ENCODE measurements around the gene UBLCP1.
"Not testable (repeated sequence)": the region's sequence is repeated elsewhere in the genome, so short reads cannot be mapped to it uniquely, and the experiment has no call there.

The UBLCP1 gene

DNA sequence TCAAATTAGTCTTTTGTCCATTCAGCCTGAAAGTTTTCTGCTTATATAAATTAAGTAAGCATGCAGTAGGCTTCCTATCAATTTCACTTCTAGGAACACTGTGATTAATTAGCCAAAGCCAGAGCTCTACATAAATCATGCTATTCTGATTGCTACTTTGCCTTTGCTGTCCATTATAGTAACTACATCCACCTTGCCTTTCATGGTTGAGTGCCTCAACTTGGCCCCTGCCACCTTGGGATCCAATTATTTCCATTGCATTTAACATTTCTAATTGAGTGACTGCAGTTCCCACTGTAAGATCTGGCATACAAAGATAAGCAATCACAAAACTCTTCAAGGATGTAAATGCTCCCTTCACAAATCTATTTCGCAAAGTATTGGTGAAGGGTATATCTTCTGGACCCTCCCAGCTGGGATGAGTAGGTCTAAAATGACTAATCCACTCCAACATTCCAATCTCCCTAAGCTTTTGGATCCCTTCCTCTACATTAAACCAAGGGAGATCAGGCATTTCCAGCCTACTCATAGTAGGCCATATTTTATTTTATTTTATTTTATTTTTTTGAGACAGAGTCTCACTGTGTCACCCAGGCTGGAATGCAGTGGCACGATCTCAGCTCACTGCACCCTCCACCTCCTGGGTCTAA, 27.1 kb upstream of the UBLCP1 start:
- not testable (repeated sequence) for H3K4me1 Mint-ChIP-seq; H3K27me3 Mint-ChIP-seq; H3K36me3 Mint-ChIP-seq; DNase-seq (ENCODE audit: low spot score in 2 of 2); H3K4me3 Mint-ChIP-seq; ATAC-seq (ENCODE audit: low read depth); H3K9me3 Mint-ChIP-seq; H3K27ac Mint-ChIP-seq

DNA sequence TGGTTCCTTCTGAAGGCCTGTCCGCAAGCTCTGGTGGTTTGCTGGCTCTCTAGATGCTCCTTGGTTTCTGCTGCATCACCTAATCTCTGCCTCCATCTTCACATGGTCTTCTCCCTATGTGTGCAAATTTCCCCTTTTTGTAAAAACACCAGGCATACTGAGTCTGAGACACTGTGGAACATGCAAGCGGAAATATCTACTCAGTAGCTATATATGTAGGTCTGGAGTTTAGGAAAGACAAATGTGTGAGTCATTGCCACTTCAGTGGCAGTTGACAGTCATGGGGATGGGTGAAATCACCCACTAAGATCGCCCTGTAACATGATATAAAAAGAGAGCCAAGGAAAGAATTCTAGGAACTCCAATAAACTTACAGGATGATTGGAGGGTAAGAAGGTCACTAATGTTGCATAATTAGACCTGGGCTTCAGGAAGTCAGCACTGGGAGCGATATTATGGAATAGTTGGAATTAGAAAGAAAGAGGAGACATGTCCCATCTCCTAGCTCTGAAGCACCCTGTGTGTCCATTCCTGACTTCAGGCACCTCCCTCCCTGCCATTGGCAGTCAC, 22.7 kb upstream of the UBLCP1 start:
- no peak overlapping the region for H3K4me3 Mint-ChIP-seq
- DNase-seq (ENCODE audit: low spot score in 2 of 2) = no peak
- no peak overlapping the region for H3K27ac Mint-ChIP-seq
- peaks cover 8% of the 10 kb centered on the region for H3K4me1 Mint-ChIP-seq
- H3K27me3 Mint-ChIP-seq = no peaks in the 10 kb centered on the region
- H3K36me3 Mint-ChIP-seq = no peaks in the 10 kb centered on the region
- H3K9me3 Mint-ChIP-seq = no peaks in the 10 kb centered on the region
- no peak for ATAC-seq (ENCODE audit: low read depth)

DNA sequence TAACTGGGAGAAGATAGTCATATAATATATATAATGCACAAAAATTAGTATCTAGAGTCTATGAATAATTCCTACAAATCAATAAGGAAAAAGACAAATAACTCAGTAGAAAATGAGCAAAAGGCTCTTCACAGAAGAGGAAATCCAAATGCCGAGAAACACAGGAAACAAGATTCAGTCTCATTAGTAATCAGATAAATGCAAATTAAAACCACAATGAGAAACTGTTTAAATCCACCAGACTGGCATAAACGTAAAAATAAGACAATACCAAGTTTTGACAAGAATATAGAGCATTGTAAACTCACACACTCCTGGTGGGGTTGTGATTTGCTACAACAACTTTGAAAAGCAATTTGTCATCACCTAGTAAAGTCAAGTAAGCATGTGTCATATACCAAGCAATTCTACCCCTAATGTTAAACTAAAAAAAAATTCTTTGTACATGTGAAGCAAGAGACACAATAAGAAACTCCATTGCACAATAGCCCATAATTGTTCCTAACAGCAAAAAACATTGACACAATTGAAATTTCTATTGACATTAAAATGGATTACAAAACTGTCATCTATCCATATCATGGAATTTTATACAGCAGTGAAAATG, 21.0 kb upstream of the UBLCP1 start:
- DNase-seq (ENCODE audit: low spot score in 2 of 2) (no peak), ATAC-seq (ENCODE audit: low read depth) (peak; percentile 49)
- H3K36me3 Mint-ChIP-seq = no peaks in the 10 kb centered on the region
- H3K4me1 Mint-ChIP-seq = peaks cover 8% of the 10 kb centered on the region
- H3K9me3 Mint-ChIP-seq = no peaks in the 10 kb centered on the region
- H3K27ac Mint-ChIP-seq = no peak overlapping the region
- peaks cover 4% of the 10 kb centered on the region for H3K27me3 Mint-ChIP-seq
- H3K4me3 Mint-ChIP-seq = no peak overlapping the region

DNA sequence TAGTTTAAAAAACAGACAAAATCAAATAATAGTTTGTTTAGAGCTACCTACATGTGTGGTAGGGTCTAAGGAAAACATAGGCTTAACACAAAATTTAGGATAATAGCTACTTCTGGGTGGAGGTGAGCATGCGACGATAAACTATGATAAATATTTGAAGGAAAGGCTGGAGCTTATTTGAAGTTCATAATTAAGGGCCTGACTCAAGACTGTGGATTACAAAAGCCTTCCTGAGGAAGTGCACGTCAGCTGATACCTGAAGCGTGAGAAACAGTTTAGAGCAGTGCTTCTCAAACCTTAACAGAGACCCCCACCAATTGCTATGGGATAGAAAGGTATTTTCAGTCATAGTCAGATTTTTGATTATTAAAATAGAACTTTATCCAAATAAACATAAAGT, 20.4 kb upstream of the UBLCP1 start:
- ATAC-seq (ENCODE audit: low read depth) (peak; percentile 41), DNase-seq (ENCODE audit: low spot score in 2 of 2) (no peak)
- H3K4me1 Mint-ChIP-seq = peaks cover 8% of the 10 kb centered on the region
- no peaks in the 10 kb centered on the region for H3K9me3 Mint-ChIP-seq
- no peaks in the 10 kb centered on the region for H3K36me3 Mint-ChIP-seq
- no peak overlapping the region for H3K4me3 Mint-ChIP-seq
- peaks cover 4% of the 10 kb centered on the region for H3K27me3 Mint-ChIP-seq
- no peak overlapping the region for H3K27ac Mint-ChIP-seq

DNA sequence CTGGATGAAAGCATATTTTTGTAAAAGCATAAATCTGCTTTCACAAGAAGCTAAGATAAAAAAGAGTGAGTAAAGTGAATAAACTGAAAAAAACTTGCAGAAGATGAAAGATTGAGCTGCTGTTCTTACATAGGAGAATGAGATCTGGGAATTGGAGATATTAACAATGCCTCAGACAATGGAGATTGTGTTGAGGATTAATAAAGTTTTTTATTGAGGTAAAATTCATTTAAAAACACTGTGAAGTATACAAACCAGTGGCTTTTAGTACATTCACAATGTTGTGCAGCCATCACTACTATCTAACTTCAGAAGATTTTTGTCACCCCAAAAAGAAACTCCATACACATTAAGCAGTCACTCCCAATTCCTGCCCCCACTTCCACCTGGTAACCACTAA, 19.7 kb upstream of the UBLCP1 start:
- ATAC-seq (ENCODE audit: low read depth) (no peak), DNase-seq (ENCODE audit: low spot score in 2 of 2) (no peak)
- Mint-ChIP-seq H3K27ac (no peak overlapping the region), H3K36me3 (no peaks in the 10 kb centered on the region), H3K9me3 (no peaks in the 10 kb centered on the region), H3K4me1 (peaks cover 8% of the 10 kb centered on the region), H3K4me3 (no peak overlapping the region), H3K27me3 (peaks cover 4% of the 10 kb centered on the region)

DNA sequence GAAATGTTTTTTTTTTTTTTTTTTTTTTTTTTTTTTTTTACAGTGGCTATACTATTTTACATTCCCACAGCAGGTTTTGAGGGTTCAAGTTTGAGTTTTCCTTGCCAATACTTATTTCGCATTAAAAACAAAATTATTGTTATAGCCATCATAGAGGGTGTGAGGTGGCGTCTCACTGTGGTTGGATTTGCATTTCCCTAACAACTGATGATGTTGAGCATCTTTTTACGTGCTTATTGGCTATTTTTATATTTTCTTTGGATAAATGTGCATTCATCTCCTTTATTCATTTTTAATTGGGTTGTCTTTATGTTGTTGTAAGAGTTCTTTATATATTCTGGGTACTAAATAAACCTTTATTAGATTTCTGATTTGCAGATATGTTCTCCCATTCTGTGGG, 18.9 kb upstream of the UBLCP1 start:
- no peak for ATAC-seq (ENCODE audit: low read depth)
- no peak overlapping the region for H3K27ac Mint-ChIP-seq
- H3K9me3 Mint-ChIP-seq = no peaks in the 10 kb centered on the region
- no peak for DNase-seq (ENCODE audit: low spot score in 2 of 2)
- H3K4me3 Mint-ChIP-seq = no peak overlapping the region
- no peaks in the 10 kb centered on the region for H3K36me3 Mint-ChIP-seq
- peaks cover 4% of the 10 kb centered on the region for H3K27me3 Mint-ChIP-seq
- peaks cover 8% of the 10 kb centered on the region for H3K4me1 Mint-ChIP-seq

DNA sequence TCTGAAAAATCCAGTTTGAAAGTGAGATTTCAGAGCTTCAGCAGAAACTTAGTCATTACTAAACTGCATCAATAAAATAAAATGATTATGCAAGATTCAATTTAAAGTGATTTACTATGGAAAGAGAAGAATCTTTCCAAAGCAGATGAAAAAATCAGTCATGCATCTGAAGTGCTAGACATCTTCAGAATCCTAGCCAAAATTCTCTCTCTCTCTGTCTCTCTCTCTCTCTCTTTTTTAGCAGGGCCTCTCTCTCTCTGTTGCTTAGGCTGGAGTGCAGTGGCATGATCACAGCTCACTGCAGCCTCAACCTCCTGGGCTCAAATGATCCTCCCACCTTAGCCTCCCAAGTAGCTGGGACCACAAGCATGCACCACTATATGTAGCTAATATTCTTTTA, 18.2 kb upstream of the UBLCP1 start:
- ATAC-seq (ENCODE audit: low read depth) (no peak), DNase-seq (ENCODE audit: low spot score in 2 of 2) (no peak)
- H3K9me3 Mint-ChIP-seq = no peaks in the 10 kb centered on the region
- no peak overlapping the region for H3K27ac Mint-ChIP-seq
- H3K4me1 Mint-ChIP-seq = peaks cover 8% of the 10 kb centered on the region
- peaks cover 4% of the 10 kb centered on the region for H3K27me3 Mint-ChIP-seq
- no peak overlapping the region for H3K4me3 Mint-ChIP-seq
- H3K36me3 Mint-ChIP-seq = no peaks in the 10 kb centered on the region

DNA sequence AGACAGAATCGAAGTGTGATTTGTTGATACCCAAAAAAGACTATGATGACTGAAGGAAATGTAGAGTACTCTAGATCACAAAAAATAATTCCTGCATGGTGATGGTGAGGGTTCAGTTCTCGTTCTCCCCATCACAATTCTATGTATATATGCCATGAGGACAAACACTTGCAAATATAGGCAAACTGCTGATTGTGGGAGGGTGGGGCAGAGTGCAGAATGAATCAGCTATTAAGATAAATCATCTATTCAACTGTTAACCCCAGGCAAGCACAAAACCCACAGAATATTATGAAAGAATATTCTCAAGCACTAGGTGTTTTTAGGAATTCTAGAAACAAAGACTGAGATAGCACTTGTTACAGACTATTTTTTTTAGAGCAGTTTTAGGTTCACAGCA, 13.9 kb upstream of the UBLCP1 start:
- no peak overlapping the region for H3K27ac Mint-ChIP-seq
- no peaks in the 10 kb centered on the region for H3K9me3 Mint-ChIP-seq
- no peak overlapping the region for H3K4me3 Mint-ChIP-seq
- DNase-seq (ENCODE audit: low spot score in 2 of 2) (no peak), ATAC-seq (ENCODE audit: low read depth) (no peak)
- no peaks in the 10 kb centered on the region for H3K36me3 Mint-ChIP-seq
- peaks cover 4% of the 10 kb centered on the region for H3K27me3 Mint-ChIP-seq
- H3K4me1 Mint-ChIP-seq = no peaks in the 10 kb centered on the region

DNA sequence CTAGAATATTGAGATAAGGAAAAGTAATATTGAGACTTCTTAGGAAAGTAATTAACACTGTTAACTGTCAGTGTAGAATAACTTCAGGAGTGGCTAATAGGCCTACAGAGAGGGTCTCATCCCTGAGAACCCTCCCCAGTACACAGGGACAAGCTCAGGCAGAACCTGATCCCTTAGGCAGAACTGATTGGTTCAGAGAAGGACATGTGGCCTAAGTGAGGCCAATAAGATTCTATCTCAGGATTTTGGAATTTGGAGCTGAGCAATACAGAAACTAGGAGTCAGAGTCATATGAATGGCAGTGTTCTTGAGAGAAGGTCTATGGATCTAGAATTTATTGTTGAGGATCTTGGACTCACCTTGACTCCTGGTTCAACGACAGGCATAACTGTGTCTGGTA, 10.9 kb upstream of the UBLCP1 start:
- no peak for ATAC-seq (ENCODE audit: low read depth)
- H3K4me1 Mint-ChIP-seq = no peaks in the 10 kb centered on the region
- no peak for DNase-seq (ENCODE audit: low spot score in 2 of 2)
- H3K9me3 Mint-ChIP-seq = no peaks in the 10 kb centered on the region
- H3K27ac Mint-ChIP-seq = no peak overlapping the region
- H3K4me3 Mint-ChIP-seq = no peak overlapping the region
- no peaks in the 10 kb centered on the region for H3K36me3 Mint-ChIP-seq
- H3K27me3 Mint-ChIP-seq = peaks cover 2% of the 10 kb centered on the region

DNA sequence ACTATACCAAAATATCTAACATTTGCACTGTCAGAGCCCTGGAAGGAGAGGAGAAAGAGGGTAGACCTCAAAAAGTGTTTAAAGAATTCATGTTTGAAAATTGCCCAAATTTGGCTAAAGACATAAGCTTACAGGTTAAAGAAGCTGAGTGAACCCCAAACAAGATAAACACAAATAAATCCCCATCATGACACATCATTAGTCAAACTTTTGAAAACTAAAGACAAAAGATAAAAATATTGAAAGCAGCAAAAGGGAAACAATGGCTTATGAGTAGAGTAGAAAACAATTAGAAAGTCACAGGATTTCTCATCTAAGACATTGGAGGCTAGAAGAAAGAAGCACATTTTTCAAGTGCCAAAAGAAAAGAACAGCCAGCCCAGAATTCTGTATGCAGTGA, 6.1 kb upstream of the UBLCP1 start:
- H3K4me1 Mint-ChIP-seq = peaks cover 3% of the 10 kb centered on the region
- peaks cover 2% of the 10 kb centered on the region for H3K27me3 Mint-ChIP-seq
- ATAC-seq (ENCODE audit: low read depth) = no peak

DNA sequence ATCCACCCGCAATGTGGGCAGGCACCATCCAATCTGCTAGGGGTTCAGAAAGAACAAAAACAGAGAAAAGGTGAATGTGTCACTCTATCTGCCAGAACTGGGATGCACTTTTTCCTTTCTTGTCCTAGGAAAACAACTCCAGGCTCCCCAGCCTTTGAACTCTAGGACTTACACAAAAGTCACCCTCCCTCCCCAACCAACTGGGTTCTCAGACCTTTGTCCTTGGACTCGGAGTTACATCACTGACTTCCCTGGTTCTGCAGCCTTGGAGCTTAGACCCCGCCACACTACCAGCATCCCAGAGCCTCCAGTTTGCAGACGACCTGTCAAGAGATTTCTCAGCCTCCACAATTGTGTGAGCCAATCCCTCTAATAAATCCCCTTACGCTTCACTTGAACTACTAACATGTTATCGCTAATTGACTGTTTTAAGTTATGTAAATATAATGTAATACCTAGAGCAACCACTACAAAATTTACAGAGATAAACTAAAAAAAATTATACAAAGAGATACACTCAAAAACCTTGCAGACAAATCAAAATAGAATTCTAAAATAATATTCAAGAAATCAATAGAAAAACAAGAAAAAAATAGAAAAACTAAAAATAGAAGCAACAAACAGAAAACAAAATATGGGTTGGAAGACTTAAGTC, 5.3 kb upstream of the UBLCP1 start:
- Mint-ChIP-seq H3K27me3 (peaks cover 2% of the 10 kb centered on the region), H3K4me1 (peaks cover 4% of the 10 kb centered on the region), H3K36me3 (peaks cover 2% of the 10 kb centered on the region), H3K4me3 (no peak overlapping the region), H3K27ac (no peak overlapping the region), H3K9me3 (peaks cover 1% of the 10 kb centered on the region)
- no peak for DNase-seq (ENCODE audit: low spot score in 2 of 2)
- no peak for ATAC-seq (ENCODE audit: low read depth)

More for the DNA sequence above, 6.1 kb upstream of the UBLCP1 start:
- Mint-ChIP-seq H3K27ac (no peak overlapping the region), H3K9me3 (peaks cover 1% of the 10 kb centered on the region), H3K36me3 (peaks cover 2% of the 10 kb centered on the region), H3K4me3 (no peak overlapping the region)
- no peak for DNase-seq (ENCODE audit: low spot score in 2 of 2)

DNA sequence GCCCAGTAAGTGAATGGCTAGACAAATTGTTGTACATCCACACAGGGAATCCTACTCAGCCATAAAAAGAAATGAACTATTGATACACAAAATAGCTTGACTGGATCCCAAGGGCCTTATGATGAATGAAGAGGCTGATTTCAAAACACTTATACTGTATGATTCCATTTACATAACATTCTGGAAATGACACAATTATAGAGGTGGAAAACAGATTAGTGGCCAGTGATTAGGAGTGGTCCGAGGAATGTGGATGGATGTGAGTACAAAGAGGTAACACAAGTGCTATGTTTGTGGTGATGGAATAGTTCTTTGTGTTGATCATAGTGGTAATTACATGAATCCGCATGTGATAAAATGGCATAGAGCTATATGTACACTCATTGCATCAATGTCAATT, 4.7 kb upstream of the UBLCP1 start:
- no peak for DNase-seq (ENCODE audit: low spot score in 2 of 2)
- peaks cover 2% of the 10 kb centered on the region for H3K36me3 Mint-ChIP-seq
- no peak overlapping the region for H3K27ac Mint-ChIP-seq
- H3K9me3 Mint-ChIP-seq = peaks cover 1% of the 10 kb centered on the region
- H3K4me1 Mint-ChIP-seq = peaks cover 4% of the 10 kb centered on the region
- H3K4me3 Mint-ChIP-seq = no peak overlapping the region
- ATAC-seq (ENCODE audit: low read depth) = no peak
- H3K27me3 Mint-ChIP-seq = peaks cover 2% of the 10 kb centered on the region

DNA sequence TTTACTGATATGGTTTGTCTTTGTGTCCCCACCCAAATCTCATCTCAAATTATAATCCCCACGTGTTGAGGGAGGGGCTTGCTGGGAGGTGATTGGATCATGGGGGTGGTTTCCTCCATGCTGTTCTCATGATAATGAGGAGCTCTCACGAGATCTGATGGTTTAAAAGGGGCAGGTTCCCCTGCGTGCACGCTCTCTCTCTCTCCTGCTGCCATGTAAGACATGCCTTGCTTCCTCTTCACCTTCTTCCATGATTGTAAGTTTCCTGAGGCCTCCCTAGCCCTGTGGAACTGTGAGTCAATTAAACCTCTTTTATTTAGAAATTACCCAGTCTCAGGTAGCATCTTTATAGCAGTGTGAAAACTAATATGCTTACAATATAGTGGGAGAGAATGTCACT, 2.9 kb upstream of the UBLCP1 start:
- peaks cover 13% of the 10 kb centered on the region for H3K4me1 Mint-ChIP-seq
- H3K9me3 Mint-ChIP-seq; H3K27ac Mint-ChIP-seq; ATAC-seq (ENCODE audit: low read depth); H3K4me3 Mint-ChIP-seq; H3K27me3 Mint-ChIP-seq; H3K36me3 Mint-ChIP-seq; DNase-seq (ENCODE audit: low spot score in 2 of 2): not testable (repeated sequence)

DNA sequence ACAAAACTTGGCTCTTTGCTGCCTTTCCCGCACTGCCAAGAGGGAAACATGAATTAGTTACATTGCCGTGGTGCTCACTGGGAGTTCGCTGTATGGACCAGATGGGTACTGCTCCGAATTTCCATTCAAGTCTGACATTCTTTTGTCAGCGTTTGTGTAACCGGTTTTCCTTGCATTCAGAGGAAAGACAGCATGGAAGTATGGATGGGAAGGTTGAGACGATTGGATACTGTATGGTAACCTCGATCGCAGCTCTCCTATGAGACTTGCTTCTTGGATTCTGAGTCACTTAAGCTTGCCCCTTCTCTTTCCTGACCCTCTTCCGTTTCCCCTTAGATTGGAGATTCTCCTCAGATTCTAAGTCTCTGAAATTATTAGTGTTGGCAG, 625 bp upstream of the UBLCP1 start:
- Mint-ChIP-seq H3K27ac (peak overlapping the region; percentile 97), H3K4me3 (peak overlapping the region; percentile 88), H3K4me1 (peaks cover 13% of the 10 kb centered on the region), H3K9me3 (peaks cover 3% of the 10 kb centered on the region), H3K27me3 (no peaks in the 10 kb centered on the region), H3K36me3 (peaks cover 13% of the 10 kb centered on the region)
- DNase-seq (ENCODE audit: low spot score in 2 of 2) (no peak), ATAC-seq (ENCODE audit: low read depth) (peak; percentile 3)

Data from memory B cell (primary cell).